SH-SY5Y (cell line): Measurements from ENCODE around the gene RNF175.

Source experiments
- GATA2 ChIP-seq: IDR thresholded peaks from 2 replicates; pipeline ENCODE4 v1.6.1; 2011; ENCODE audit warnings: mild to moderate bottlenecking, low read depth, low read length
- GATA3 ChIP-seq: IDR thresholded peaks from 2 replicates; pipeline ENCODE4 v1.6.1; 2011; ENCODE audit warnings: low read depth, mild to moderate bottlenecking, low read length, moderate library complexity

DNA sequence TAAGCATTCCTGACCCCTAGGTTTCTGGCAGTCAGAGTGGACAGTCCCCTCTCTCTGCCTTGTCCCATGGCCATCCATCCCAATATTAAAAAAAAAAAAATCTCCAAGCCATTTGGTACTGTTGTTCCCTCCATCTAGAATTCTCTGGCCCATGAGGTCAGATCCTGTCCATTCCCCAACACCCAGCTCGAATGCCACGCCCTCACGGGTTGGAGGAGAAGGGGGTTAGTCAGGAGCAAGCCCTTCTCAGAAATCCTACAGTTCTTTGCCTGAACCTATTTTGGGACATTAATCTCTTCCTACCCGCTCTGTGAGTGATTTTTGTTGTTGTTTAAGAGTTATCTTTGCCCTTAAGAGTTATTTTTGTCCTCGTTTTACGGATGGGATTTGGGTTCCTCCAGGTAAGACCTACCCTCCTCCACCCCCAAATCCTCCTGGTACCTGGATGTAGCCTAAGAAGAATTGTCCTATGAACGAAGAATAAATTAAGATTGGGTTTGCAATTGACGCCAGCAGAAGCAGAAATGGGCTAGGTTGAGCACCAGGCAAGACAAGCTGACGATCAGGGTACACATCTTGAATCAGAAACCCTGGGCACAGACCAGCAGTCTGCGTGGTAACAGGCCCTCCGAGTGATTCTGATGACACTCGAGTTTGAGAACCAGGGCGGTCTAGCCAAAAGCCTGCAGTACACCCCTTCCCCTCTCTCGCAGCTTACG lies 977 bp downstream of the RNF175 start:
- TF ChIP-seq GATA3 (no peak), GATA2 (no peak)
